H9 (cell line): ENCODE measurements around the gene MEX3C. TPM values are rescaled to one million over a fixed set of nuclear protein-coding genes. Genes with fewer than 3 reads are reported as not detected.

Experiments used
- DNase-seq: peaks from one replicate; pipeline ENCODE4 v3.0.0-alpha.2; 2017
- H2AFZ ChIP-seq: one replicate; pipeline ENCODE4 v1.6.1; 2013; ENCODE audit warnings: mild to moderate bottlenecking, low read length, control low read depth, moderate library complexity
- H2AK5ac ChIP-seq: 2 replicates; pipeline ENCODE4 v1.6.1; 2013; ENCODE audit warnings: low read length, control low read depth, mixed read lengths; ENCODE audit not compliant: insufficient read length
- H2BK120ac ChIP-seq: one replicate; pipeline ENCODE4 v1.6.1; 2013; ENCODE audit warnings: low read depth, mild to moderate bottlenecking, low read length, control low read depth, inconsistent platforms; ENCODE audit not compliant: poor library complexity, severe bottlenecking
- H2BK12ac ChIP-seq: 2 replicates; pipeline ENCODE4 v1.6.1; 2013; ENCODE audit warnings: low read length, control low read depth, mixed read lengths, low read depth; ENCODE audit not compliant: insufficient read length
- H2BK15ac ChIP-seq: 2 replicates; pipeline ENCODE4 v1.6.1; 2013; ENCODE audit warnings: low read depth, low read length, control low read depth
- H2BK20ac ChIP-seq: one replicate; pipeline ENCODE4 v1.6.1; 2013; ENCODE audit warnings: low read depth, mild to moderate bottlenecking, low read length, control low read depth, inconsistent platforms; ENCODE audit not compliant: poor library complexity, severe bottlenecking
- H2BK5ac ChIP-seq: 2 replicates; pipeline ENCODE4 v1.6.1; 2013; ENCODE audit warnings: low read length, control low read depth, mixed read lengths; ENCODE audit not compliant: insufficient read length
- H3K14ac ChIP-seq: 2 replicates; pipeline ENCODE4 v1.6.1; 2013; ENCODE audit warnings: low read length, control low read depth; ENCODE audit not compliant: insufficient read depth
- H3K18ac ChIP-seq: 2 replicates; pipeline ENCODE4 v1.6.1; 2013; ENCODE audit warnings: low read depth, mild to moderate bottlenecking, mixed read lengths, low read length, control low read depth; ENCODE audit not compliant: insufficient read length
- H3K23ac ChIP-seq: 2 replicates; pipeline ENCODE4 v1.6.1; 2013; ENCODE audit warnings: low read length, control low read depth, mixed read lengths, low read depth; ENCODE audit not compliant: insufficient read length
- H3K23me2 ChIP-seq: 2 replicates; pipeline ENCODE4 v1.6.1; 2013; ENCODE audit warnings: low read depth, mild to moderate bottlenecking, mixed read lengths, low read length, control low read depth; ENCODE audit not compliant: insufficient read length, poor library complexity, severe bottlenecking
- H3K27ac ChIP-seq: 2 replicates; pipeline ENCODE4 v1.5.1; 2013; ENCODE audit warnings: low read length, control low read depth, mixed read lengths, low read depth; ENCODE audit not compliant: insufficient read length
- H3K27me3 ChIP-seq: 2 replicates; pipeline ENCODE4 v1.6.1; 2013; ENCODE audit warnings: low read length, control low read depth, inconsistent platforms; ENCODE audit not compliant: insufficient read depth
- H3K4ac ChIP-seq: 2 replicates; pipeline ENCODE4 v1.6.1; 2013; ENCODE audit warnings: low read depth, mild to moderate bottlenecking, control low read depth, inconsistent platforms, low read length, moderate library complexity
- H3K4me1 ChIP-seq: 2 replicates; pipeline ENCODE4 v1.6.1; 2013; ENCODE audit warnings: low read length, control low read depth, inconsistent platforms; ENCODE audit not compliant: insufficient read depth
- H3K4me2 ChIP-seq: 2 replicates; pipeline ENCODE4 v1.6.1; 2013; ENCODE audit warnings: low read length, control low read depth, mixed read lengths; ENCODE audit not compliant: insufficient read length, insufficient read depth
- H3K56ac ChIP-seq: 2 replicates; pipeline ENCODE4 v1.6.1; 2013; ENCODE audit warnings: low read depth, mild to moderate bottlenecking, mixed read lengths, low read length, control low read depth; ENCODE audit not compliant: insufficient read length
- H3K79me1 ChIP-seq: 2 replicates; pipeline ENCODE4 v1.6.1; 2013; ENCODE audit warnings: low read depth, mild to moderate bottlenecking, moderate library complexity, low read length, control low read depth, inconsistent platforms; ENCODE audit not compliant: insufficient read depth, poor library complexity, severe bottlenecking
- H3K79me2 ChIP-seq: 2 replicates; pipeline ENCODE4 v1.6.1; 2013; ENCODE audit warnings: low read length, control low read depth, inconsistent platforms; ENCODE audit not compliant: insufficient read depth
- H3K9ac ChIP-seq: 2 replicates; pipeline ENCODE4 v1.6.1; 2013; ENCODE audit warnings: low read length, control low read depth, mixed read lengths; ENCODE audit not compliant: insufficient read length; ENCODE audit errors: extremely low read depth
- H3K9me3 ChIP-seq: one replicate; pipeline ENCODE4 v1.6.1; 2013; ENCODE audit warnings: low read depth, low read length, inconsistent platforms; ENCODE audit not compliant: control insufficient read depth
- H3T11ph ChIP-seq: one replicate; pipeline ENCODE4 v1.6.1; 2013; ENCODE audit warnings: mild to moderate bottlenecking, low read length, control low read depth, inconsistent platforms
- H4K20me1 ChIP-seq: one replicate; pipeline ENCODE4 v1.6.1; 2013; ENCODE audit not compliant: control insufficient read depth, insufficient read length, insufficient read depth
- H4K5ac ChIP-seq: 2 replicates; pipeline ENCODE4 v1.6.1; 2013; ENCODE audit warnings: low read depth, mild to moderate bottlenecking, mixed read lengths, low read length, control low read depth; ENCODE audit not compliant: insufficient read length
- H4K8ac ChIP-seq: replicated peaks from 2 replicates; pipeline ENCODE4 v1.6.1; 2013; ENCODE audit warnings: low read length, control low read depth, mixed read lengths, low read depth; ENCODE audit not compliant: insufficient read length
- H4K91ac ChIP-seq: 2 replicates; pipeline ENCODE4 v1.6.1; 2013; ENCODE audit warnings: low read depth, mild to moderate bottlenecking, moderate library complexity, mixed read lengths, low read length, control low read depth; ENCODE audit not compliant: insufficient read length
- H3K27ac Mint-ChIP-seq, 3 experiments: 2 replicates in 2 of 3; 3 replicates in 1 of 3; pipeline ENCODE4 v1.8.0; 2020 to 2021; ENCODE audit warnings: mixed read lengths in 3 of 3, mild to moderate bottlenecking in 1 of 3, moderate library complexity in 1 of 3
- H3K27me3 Mint-ChIP-seq: 2 replicates; pipeline ENCODE4 v1.8.0; 2021; ENCODE audit warnings: low read depth, mild to moderate bottlenecking, moderate library complexity, mixed read lengths
- H3K36me3 Mint-ChIP-seq, 3 experiments: 2 replicates in 2 of 3; 3 replicates in 1 of 3; pipeline ENCODE4 v1.8.0; 2020 to 2021; ENCODE audit warnings: low read depth in 3 of 3, mixed read lengths in 3 of 3; ENCODE audit not compliant: insufficient read depth in 1 of 3
- H3K4me1 Mint-ChIP-seq, 2 experiments: 2 replicates each; pipeline ENCODE4 v1.8.0; 2020; ENCODE audit warnings: mixed read lengths in 2 of 2
- H3K4me3 Mint-ChIP-seq, 2 experiments: 2 replicates in 1 of 2; 3 replicates in 1 of 2; pipeline ENCODE4 v1.8.0; 2020 to 2021; ENCODE audit warnings: mild to moderate bottlenecking in 2 of 2, mixed read lengths in 2 of 2, moderate library complexity in 1 of 2
- H3K9me3 Mint-ChIP-seq, 2 experiments: 2 replicates in 1 of 2; 3 replicates in 1 of 2; pipeline ENCODE4 v1.8.0; 2020; ENCODE audit warnings: mild to moderate bottlenecking in 2 of 2, mixed read lengths in 2 of 2, moderate library complexity in 1 of 2
- CTCF ChIP-seq: fragments of 200-600 bp; sonication (generic); conservative IDR thresholded peaks from 3 replicates; pipeline ENCODE4 v1.8.0; 2021; ENCODE audit warnings: antibody characterized with exemption, mild to moderate bottlenecking
- WGBS: extraction: QIAGEN DNeasy Blood & Tissue Kit; methylation state at CpG from one replicate; pipeline ENCODE4 v1.1.7; 2013; ENCODE audit warnings: missing lambda C conversion rate, low lambda C conversion rate, mixed read lengths; ENCODE audit not compliant: insufficient read length; ENCODE audit errors: extremely low coverage; 5-methylcytosine and 5-hydroxymethylcytosine counted together
- total RNA-seq: library from RNA; stranded (reverse); gene quantifications from 2 replicates; pipeline ENCODE4 v1.2.1, GENCODE V29; 2021

MEX3C gene
- total RNA-seq, 1 experiment from 2014 or later = 98.1 TPM

- H4K20me1 ChIP-seq = no peaks in the 10 kb centered on the region
- H3K27me3 Mint-ChIP-seq = no peaks in the 10 kb centered on the region
- H3K4me2 ChIP-seq = no peak overlapping the region
- no peak overlapping the region for H3K14ac ChIP-seq
- H4K91ac ChIP-seq = no peak overlapping the region
- no peaks in the 10 kb centered on the region for H3K79me1 ChIP-seq
- no peak overlapping the region for H2BK5ac ChIP-seq
- no peak overlapping the region for H2BK15ac ChIP-seq
- H3K79me2 ChIP-seq = peaks cover 9% of the 10 kb centered on the region; the same call in 1 of the 2 replicates
- no peak overlapping the region for H3K4ac ChIP-seq
- no peak overlapping the region for H3K27ac ChIP-seq
- H3K4me1 Mint-ChIP-seq = peaks cover 69 to 77% of the 10 kb centered on the region in 2 experiments
- H3K56ac ChIP-seq = no peak overlapping the region
- H3K9me3 ChIP-seq = no peaks in the 10 kb centered on the region
- H3K23me2 ChIP-seq = no peaks in the 10 kb centered on the region
- no CpG with 5 or more reads among the region's 1 CpG for WGBS
- no peak overlapping the region for H2BK12ac ChIP-seq
- H3K27me3 ChIP-seq = no peaks in the 10 kb centered on the region
- H3K9me3 Mint-ChIP-seq = no peaks in the 10 kb centered on the region
- peaks cover 15 to 29% (median 22%) of the 10 kb centered on the region in 3 experiments for H3K36me3 Mint-ChIP-seq
- no peak overlapping the region for H4K5ac ChIP-seq
- H4K8ac ChIP-seq = no peak overlapping the region
- H3K18ac ChIP-seq = no peak overlapping the region
- H3K23ac ChIP-seq = no peak overlapping the region
- no peak overlapping the region for H3T11ph ChIP-seq
- DNase-seq = no peak
- H2BK120ac ChIP-seq = no peak overlapping the region
- no peak overlapping the region for H2BK20ac ChIP-seq
- peaks cover 7% of the 10 kb centered on the region; the same call in 1 of the 2 replicates for H3K4me1 ChIP-seq
- no peak for TF ChIP-seq CTCF
- H3K4me3 Mint-ChIP-seq = no peak overlapping the region
- peak overlapping the region; percentile 65 to 89 (median 73); a peak in 6 of 7 replicates for H3K27ac Mint-ChIP-seq
- H3K9ac ChIP-seq = no peak overlapping the region
- no peak overlapping the region for H2AK5ac ChIP-seq
- H2AFZ ChIP-seq = no peak overlapping the region
Measured at GRCh38 chr18:51171625-51172259, 25.7 kb downstream of the MEX3C start.
